Suprapubic skin (tissue), 3 donors: ENCODE measurements around the gene PITPNM3.

Source experiments
- CTCF ChIP-seq, 2 donors: fragments of 200-600 bp in 1 of 2; fragments of 450-650 bp in 1 of 2; sonication (generic) in 1 of 2; IDR thresholded peaks; one replicate each; pipeline ENCODE4 v1.5.1; 2016 to 2019; ENCODE audit warnings: antibody characterized with exemption in 2 of 2, mild to moderate bottlenecking in 1 of 2, moderate library complexity in 1 of 2
- EP300 ChIP-seq: sonication (generic); formaldehyde crosslinking; IDR thresholded peaks from one replicate; pipeline ENCODE4 v1.6.1; 2017; ENCODE audit warnings: antibody characterized with exemption
- POLR2A ChIP-seq, 2 donors: fragments of 450-650 bp; IDR thresholded peaks; one replicate each; pipeline ENCODE4 v1.6.1; 2017; ENCODE audit warnings: antibody characterized with exemption in 2 of 2, mild to moderate bottlenecking in 2 of 2, moderate library complexity in 2 of 2

GRCh38 chr17:6508519-6509030, 47.8 kb downstream of the PITPNM3 start:
- TF ChIP-seq CTCF (IDR thresholded peaks at IDR 0.05) (no peak), POLR2A (IDR thresholded peaks at IDR 0.05) (no peak), EP300 (no peak)
